GM23338 (cell line): ENCODE data around the gene YBX1. TPM values are rescaled to one million over a fixed set of nuclear protein-coding genes. Genes with fewer than 3 reads are reported as not detected.
A peak's percentile ranks its signal among the peaks of the same experiment; 100 is the strongest.

Experiments
- ATAC-seq: fragments of 200-7000 bp; cut with Tn5 transposase; 3 replicates; pipeline ENCODE4 v1.9.1; 2020
- DNase-seq: peaks from one replicate; pipeline ENCODE4 v3.0.0-alpha.2; 2015; ENCODE audit warnings: low spot score
- H2AFZ ChIP-seq: fragments of 200-600 bp; sonication (generic); 2 replicates; pipeline ENCODE4 v1.8.0; 2016; ENCODE audit warnings: antibody characterized with exemption, mild to moderate bottlenecking, moderate library complexity
- H3F3A ChIP-seq: fragments of 200-600 bp; sonication (generic); replicated peaks from 2 replicates; pipeline ENCODE4 v1.8.0; 2017; ENCODE audit warnings: antibody characterized with exemption, mixed run types, low read depth
- H3K27ac ChIP-seq: fragments of 200-600 bp; sonication (generic); 2 replicates; pipeline ENCODE4 v1.6.1; 2016; ENCODE audit warnings: low read depth
- H3K27me3 ChIP-seq: fragments of 200-600 bp; sonication (generic); 2 replicates; pipeline ENCODE4 v1.8.0; 2016; ENCODE audit warnings: mild to moderate bottlenecking, mixed run types, moderate library complexity; ENCODE audit not compliant: insufficient read depth
- H3K36me3 ChIP-seq: fragments of 200-600 bp; sonication (generic); 2 replicates; pipeline ENCODE4 v1.8.0; 2016; ENCODE audit warnings: mild to moderate bottlenecking; ENCODE audit not compliant: insufficient read depth
- H3K4me1 ChIP-seq: fragments of 200-600 bp; sonication (generic); 2 replicates; pipeline ENCODE4 v1.8.0; 2016; ENCODE audit warnings: mild to moderate bottlenecking, moderate library complexity; ENCODE audit not compliant: insufficient read depth
- H3K4me2 ChIP-seq: fragments of 200-600 bp; sonication (generic); 2 replicates; pipeline ENCODE4 v1.7.1; 2017; ENCODE audit warnings: mixed run types
- H3K4me3 ChIP-seq: fragments of 200-600 bp; sonication (generic); 2 replicates; pipeline ENCODE4 v1.6.1; 2016; ENCODE audit warnings: mixed run types
- H3K79me2 ChIP-seq: fragments of 200-600 bp; sonication (generic); replicated peaks from 2 replicates; pipeline ENCODE4 v1.8.0; 2017; ENCODE audit warnings: mild to moderate bottlenecking; ENCODE audit not compliant: insufficient read depth
- H3K9me2 ChIP-seq: fragments of 200-600 bp; sonication (generic); 2 replicates; pipeline ENCODE4 v1.8.0; 2017; ENCODE audit not compliant: insufficient read depth
- H4K20me1 ChIP-seq: fragments of 200-600 bp; sonication (generic); replicated peaks from 2 replicates; pipeline ENCODE4 v1.8.0; 2017; ENCODE audit warnings: mild to moderate bottlenecking; ENCODE audit not compliant: insufficient read depth
- H3K27ac Mint-ChIP-seq: 2 replicates; pipeline ENCODE4 v1.8.0; 2020; ENCODE audit warnings: inconsistent platforms, mild to moderate bottlenecking, moderate library complexity, mixed read lengths
- H3K27me3 Mint-ChIP-seq: 3 replicates; pipeline ENCODE4 v1.8.0; 2022; ENCODE audit warnings: low read depth, mild to moderate bottlenecking, moderate library complexity, mixed read lengths, inconsistent platforms; ENCODE audit not compliant: insufficient read depth, poor library complexity
- H3K36me3 Mint-ChIP-seq: 3 replicates; pipeline ENCODE4 v1.8.0; 2021; ENCODE audit warnings: low read depth, mild to moderate bottlenecking, inconsistent platforms, moderate library complexity, mixed read lengths
- H3K4me1 Mint-ChIP-seq: 3 replicates; pipeline ENCODE4 v1.8.0; 2020; ENCODE audit warnings: mild to moderate bottlenecking, inconsistent platforms, mixed read lengths
- H3K4me3 Mint-ChIP-seq: 3 replicates; pipeline ENCODE4 v1.8.0; 2021; ENCODE audit warnings: moderate library complexity, mild to moderate bottlenecking, inconsistent platforms, mixed read lengths
- H3K9me3 Mint-ChIP-seq: 3 replicates; pipeline ENCODE4 v1.8.0; 2020; ENCODE audit warnings: moderate library complexity, mild to moderate bottlenecking, inconsistent platforms, mixed read lengths
- CREB1 ChIP-seq: fragments of 250-450 bp; sonication (Bioruptor Pico); IDR thresholded peaks from 2 replicates; pipeline ENCODE4 v1.5.0; 2020; ENCODE audit warnings: low read depth, mild to moderate bottlenecking, moderate library complexity
- EZH2 ChIP-seq: fragments of 200-600 bp; sonication (generic); IDR thresholded peaks from one replicate; pipeline ENCODE4 v1.8.0; 2017; ENCODE audit warnings: antibody characterized with exemption, mild to moderate bottlenecking, low read depth; ENCODE audit not compliant: unreplicated experiment
- STAT1 ChIP-seq: IDR thresholded peaks from one replicate; pipeline ENCODE4 v1.6.1; 2016; ENCODE audit warnings: antibody characterized with exemption; ENCODE audit not compliant: unreplicated experiment
- ZNF114 ChIP-seq: fragments of 250-450 bp; sonication (Bioruptor Pico); IDR thresholded peaks from 2 replicates; pipeline ENCODE4 v1.5.0; 2020; ENCODE audit warnings: mild to moderate bottlenecking, moderate library complexity
- ZNF331 ChIP-seq: fragments of 250-450 bp; sonication (Bioruptor Pico); IDR thresholded peaks from 2 replicates; pipeline ENCODE4 v1.5.0; 2020; ENCODE audit warnings: low read depth, mild to moderate bottlenecking, moderate library complexity
- polyA plus RNA-seq: library from polyadenylated mRNA; unstranded; fragments of >200 nt; fragmentation: Nextera tagmentation; extraction: Ambion mirVana; gene quantifications from 2 replicates; pipeline ENCODE4 v1.2.1, GENCODE V29; 2016
- total RNA-seq: library from RNA; depleted of rRNA; stranded (reverse); fragments of >200 nt; shearing (Covaris generic); gene quantifications from 2 replicates; pipeline ENCODE4 v1.2.3, GENCODE V29; 2014
- TF ChIP-seq, protein P1 (sequence below): IDR thresholded peaks from one replicate; pipeline ENCODE4 v1.6.1; 2018; ENCODE audit warnings: antibody characterized with exemption; ENCODE audit not compliant: unreplicated experiment
- TF ChIP-seq, protein P2 (sequence below): IDR thresholded peaks from 2 replicates; pipeline ENCODE4 v1.6.1; 2016; ENCODE audit warnings: antibody characterized with exemption
- TF ChIP-seq, protein P3 (sequence below): fragments of 250-450 bp; sonication (Bioruptor Pico); IDR thresholded peaks from 2 replicates; pipeline ENCODE4 v1.5.0; 2020; ENCODE audit warnings: mild to moderate bottlenecking, moderate library complexity

The YBX1 gene
- total and polyA plus RNA-seq, 2 experiments from 2014 or later, result 1,282 to 1,441 TPM

DNA sequence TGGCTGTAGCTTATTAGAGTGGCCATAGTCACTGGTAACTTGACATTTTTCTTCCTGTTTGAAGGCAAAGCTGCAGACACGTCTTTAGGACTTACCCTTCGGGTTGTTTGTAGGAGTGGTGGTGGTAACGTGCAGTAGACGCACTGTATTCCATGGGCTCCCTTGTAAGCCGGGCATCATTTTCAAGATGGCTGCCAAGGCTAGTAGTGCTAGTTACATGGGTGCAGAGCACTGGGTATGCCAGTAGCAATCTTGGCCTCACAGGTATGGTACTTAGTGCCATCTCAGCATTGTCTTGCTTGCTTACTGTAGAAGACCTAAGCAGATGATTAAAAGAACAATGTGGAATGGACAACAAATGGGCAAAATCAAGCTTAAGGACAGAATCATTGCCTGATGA is 1.9 kb downstream of the YBX1 start:
- H3K9me3 Mint-ChIP-seq, result peaks cover 3% of the 10 kb centered on the region; the same call in 2 of the 3 replicates
- peaks cover 36% of the 10 kb centered on the region for H3K4me1 ChIP-seq
- peak overlapping the region; percentile 85; the same call in 1 of the 2 replicates for H3K27ac Mint-ChIP-seq

More for the DNA sequence above, 1.9 kb downstream of the YBX1 start:
- DNase-seq, result peak; percentile 39
- H3K4me3 ChIP-seq, result peak overlapping the region; percentile 84
- no peaks in the 10 kb centered on the region for H3K9me2 ChIP-seq
- 0 out of 2 replicates have a peak overlapping the region, but pooled peaks have one; percentile 60 for H3K27ac ChIP-seq
- peaks cover 15% of the 10 kb centered on the region for H3K36me3 ChIP-seq
- H3K4me3 Mint-ChIP-seq, result peak overlapping the region; percentile 95
- no peaks in the 10 kb centered on the region for H3F3A ChIP-seq
- peaks cover 56% of the 10 kb centered on the region for H4K20me1 ChIP-seq
- peak overlapping the region; percentile 92 for H3K4me2 ChIP-seq
- peaks cover 12% of the 10 kb centered on the region for H3K27me3 Mint-ChIP-seq
- H2AFZ ChIP-seq, result no peak overlapping the region
- H3K4me1 Mint-ChIP-seq, result peaks cover 52% of the 10 kb centered on the region
- H3K27me3 ChIP-seq, result no peaks in the 10 kb centered on the region
- TF ChIP-seq, protein P1, sequence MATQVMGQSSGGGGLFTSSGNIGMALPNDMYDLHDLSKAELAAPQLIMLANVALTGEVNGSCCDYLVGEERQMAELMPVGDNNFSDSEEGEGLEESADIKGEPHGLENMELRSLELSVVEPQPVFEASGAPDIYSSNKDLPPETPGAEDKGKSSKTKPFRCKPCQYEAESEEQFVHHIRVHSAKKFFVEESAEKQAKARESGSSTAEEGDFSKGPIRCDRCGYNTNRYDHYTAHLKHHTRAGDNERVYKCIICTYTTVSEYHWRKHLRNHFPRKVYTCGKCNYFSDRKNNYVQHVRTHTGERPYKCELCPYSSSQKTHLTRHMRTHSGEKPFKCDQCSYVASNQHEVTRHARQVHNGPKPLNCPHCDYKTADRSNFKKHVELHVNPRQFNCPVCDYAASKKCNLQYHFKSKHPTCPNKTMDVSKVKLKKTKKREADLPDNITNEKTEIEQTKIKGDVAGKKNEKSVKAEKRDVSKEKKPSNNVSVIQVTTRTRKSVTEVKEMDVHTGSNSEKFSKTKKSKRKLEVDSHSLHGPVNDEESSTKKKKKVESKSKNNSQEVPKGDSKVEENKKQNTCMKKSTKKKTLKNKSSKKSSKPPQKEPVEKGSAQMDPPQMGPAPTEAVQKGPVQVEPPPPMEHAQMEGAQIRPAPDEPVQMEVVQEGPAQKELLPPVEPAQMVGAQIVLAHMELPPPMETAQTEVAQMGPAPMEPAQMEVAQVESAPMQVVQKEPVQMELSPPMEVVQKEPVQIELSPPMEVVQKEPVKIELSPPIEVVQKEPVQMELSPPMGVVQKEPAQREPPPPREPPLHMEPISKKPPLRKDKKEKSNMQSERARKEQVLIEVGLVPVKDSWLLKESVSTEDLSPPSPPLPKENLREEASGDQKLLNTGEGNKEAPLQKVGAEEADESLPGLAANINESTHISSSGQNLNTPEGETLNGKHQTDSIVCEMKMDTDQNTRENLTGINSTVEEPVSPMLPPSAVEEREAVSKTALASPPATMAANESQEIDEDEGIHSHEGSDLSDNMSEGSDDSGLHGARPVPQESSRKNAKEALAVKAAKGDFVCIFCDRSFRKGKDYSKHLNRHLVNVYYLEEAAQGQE, result no peak
- TF ChIP-seq, protein P2, sequence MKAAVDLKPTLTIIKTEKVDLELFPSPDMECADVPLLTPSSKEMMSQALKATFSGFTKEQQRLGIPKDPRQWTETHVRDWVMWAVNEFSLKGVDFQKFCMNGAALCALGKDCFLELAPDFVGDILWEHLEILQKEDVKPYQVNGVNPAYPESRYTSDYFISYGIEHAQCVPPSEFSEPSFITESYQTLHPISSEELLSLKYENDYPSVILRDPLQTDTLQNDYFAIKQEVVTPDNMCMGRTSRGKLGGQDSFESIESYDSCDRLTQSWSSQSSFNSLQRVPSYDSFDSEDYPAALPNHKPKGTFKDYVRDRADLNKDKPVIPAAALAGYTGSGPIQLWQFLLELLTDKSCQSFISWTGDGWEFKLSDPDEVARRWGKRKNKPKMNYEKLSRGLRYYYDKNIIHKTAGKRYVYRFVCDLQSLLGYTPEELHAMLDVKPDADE, result no peak
- TF ChIP-seq, protein P3, sequence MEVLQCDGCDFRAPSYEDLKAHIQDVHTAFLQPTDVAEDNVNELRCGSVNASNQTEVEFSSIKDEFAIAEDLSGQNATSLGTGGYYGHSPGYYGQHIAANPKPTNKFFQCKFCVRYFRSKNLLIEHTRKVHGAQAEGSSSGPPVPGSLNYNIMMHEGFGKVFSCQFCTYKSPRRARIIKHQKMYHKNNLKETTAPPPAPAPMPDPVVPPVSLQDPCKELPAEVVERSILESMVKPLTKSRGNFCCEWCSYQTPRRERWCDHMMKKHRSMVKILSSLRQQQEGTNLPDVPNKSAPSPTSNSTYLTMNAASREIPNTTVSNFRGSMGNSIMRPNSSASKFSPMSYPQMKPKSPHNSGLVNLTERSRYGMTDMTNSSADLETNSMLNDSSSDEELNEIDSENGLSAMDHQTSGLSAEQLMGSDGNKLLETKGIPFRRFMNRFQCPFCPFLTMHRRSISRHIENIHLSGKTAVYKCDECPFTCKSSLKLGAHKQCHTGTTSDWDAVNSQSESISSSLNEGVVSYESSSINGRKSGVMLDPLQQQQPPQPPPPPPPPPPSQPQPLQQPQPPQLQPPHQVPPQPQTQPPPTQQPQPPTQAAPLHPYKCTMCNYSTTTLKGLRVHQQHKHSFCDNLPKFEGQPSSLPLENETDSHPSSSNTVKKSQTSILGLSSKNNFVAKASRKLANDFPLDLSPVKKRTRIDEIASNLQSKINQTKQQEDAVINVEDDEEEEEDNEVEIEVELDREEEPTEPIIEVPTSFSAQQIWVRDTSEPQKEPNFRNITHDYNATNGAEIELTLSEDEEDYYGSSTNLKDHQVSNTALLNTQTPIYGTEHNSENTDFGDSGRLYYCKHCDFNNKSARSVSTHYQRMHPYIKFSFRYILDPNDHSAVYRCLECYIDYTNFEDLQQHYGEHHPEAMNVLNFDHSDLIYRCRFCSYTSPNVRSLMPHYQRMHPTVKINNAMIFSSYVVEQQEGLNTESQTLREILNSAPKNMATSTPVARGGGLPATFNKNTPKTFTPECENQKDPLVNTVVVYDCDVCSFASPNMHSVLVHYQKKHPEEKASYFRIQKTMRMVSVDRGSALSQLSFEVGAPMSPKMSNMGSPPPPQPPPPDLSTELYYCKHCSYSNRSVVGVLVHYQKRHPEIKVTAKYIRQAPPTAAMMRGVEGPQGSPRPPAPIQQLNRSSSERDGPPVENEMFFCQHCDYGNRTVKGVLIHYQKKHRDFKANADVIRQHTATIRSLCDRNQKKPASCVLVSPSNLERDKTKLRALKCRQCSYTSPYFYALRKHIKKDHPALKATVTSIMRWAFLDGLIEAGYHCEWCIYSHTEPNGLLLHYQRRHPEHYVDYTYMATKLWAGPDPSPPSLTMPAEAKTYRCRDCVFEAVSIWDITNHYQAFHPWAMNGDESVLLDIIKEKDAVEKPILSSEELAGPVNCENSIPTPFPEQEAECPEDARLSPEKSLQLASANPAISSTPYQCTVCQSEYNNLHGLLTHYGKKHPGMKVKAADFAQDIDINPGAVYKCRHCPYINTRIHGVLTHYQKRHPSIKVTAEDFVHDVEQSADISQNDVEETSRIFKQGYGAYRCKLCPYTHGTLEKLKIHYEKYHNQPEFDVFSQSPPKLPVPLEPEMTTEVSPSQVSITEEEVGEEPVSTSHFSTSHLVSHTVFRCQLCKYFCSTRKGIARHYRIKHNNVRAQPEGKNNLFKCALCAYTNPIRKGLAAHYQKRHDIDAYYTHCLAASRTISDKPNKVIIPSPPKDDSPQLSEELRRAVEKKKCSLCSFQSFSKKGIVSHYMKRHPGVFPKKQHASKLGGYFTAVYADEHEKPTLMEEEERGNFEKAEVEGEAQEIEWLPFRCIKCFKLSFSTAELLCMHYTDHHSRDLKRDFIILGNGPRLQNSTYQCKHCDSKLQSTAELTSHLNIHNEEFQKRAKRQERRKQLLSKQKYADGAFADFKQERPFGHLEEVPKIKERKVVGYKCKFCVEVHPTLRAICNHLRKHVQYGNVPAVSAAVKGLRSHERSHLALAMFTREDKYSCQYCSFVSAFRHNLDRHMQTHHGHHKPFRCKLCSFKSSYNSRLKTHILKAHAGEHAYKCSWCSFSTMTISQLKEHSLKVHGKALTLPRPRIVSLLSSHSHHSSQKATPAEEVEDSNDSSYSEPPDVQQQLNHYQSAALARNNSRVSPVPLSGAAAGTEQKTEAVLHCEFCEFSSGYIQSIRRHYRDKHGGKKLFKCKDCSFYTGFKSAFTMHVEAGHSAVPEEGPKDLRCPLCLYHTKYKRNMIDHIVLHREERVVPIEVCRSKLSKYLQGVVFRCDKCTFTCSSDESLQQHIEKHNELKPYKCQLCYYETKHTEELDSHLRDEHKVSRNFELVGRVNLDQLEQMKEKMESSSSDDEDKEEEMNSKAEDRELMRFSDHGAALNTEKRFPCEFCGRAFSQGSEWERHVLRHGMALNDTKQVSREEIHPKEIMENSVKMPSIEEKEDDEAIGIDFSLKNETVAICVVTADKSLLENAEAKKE (CRISPR knock-in tag), result no peak
- TF ChIP-seq ZNF114 (no peak), CREB1 (CRISPR knock-in tag) (no peak), STAT1 (no peak), EZH2 (no peak), ZNF331 (CRISPR knock-in tag) (no peak)
- peak; percentile 6; the same call in 2 of the 3 replicates for ATAC-seq
- peaks cover 51% of the 10 kb centered on the region for H3K36me3 Mint-ChIP-seq
- H3K79me2 ChIP-seq, result peaks cover 79% of the 10 kb centered on the region
